Kidney glomerular epithelial cell (primary cell): ENCODE results near the gene MCF2L.
"Not testable (repeated sequence)": the region's sequence is repeated elsewhere in the genome, so short reads cannot be mapped to it uniquely, and the experiment has no call there.

Experiments
- DNase-seq: peaks from one replicate; lab custom pipeline; 2025; lab: John Stamatoyannopoulos, UW

The MCF2L gene

DNA sequence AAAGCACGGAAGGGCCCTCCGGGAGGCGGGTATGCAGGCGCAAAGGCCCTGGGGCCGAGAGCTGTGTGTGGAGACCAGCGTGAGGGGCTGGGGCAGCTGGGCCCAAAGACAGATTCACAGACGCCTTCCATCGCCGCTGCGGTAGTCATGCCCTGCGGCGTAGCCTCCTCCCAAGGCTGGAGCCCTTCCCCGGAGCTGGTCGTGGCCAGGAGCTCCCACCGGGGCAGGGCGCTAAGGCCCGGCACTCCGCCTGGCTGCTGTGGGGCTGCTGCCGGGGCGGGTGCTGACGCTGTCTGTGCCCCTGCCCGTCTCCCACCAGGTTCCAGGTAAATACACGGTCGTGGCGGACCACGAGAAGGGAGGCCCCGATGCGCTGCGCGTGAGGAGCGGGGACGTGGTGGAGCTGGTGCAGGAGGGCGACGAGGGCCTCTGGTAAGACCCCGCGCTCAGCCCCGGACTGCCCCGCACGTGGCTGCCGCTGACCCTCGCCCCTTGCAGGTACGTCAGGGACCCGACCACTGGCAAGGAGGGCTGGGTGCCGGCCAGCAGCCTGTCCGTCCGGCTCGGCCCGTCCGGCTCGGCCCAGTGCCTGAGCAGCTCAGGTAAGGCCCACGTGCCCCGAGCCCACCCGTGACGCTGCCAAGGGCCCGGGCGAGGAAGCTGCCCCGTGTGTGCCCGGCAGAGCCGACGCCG is 127.2 kb downstream of the MCF2L start:
- DNase-seq: no peak

DNA sequence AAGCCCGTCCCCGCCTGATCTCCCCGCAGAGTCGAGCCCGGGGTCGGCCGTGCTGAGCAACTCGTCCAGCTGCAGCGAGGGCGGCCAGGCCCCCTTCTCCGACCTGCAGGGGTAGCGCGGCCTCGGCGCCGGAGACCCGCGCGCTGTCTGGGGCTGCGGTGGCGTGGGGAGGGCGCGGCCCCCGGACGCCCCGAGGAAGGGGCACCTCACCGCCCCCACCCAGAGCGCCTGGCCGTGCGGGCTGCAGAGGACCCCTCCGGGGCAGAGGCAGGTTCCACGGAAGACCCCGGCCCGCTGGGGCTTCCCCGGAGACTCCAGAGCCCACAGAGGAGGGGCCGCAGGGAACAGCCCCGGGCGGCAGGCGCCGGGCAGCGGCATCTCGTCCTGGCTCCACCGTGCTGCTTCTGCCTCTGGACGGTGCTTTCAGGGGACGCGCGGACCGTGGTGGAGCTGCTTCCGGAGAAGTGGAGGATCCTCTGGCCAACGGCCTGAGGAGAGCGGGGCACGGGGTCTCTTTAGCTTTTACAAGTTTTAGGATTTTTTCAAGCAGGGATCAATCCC is 127.8 kb downstream of the MCF2L start:
- no peak for DNase-seq

GRCh38 chr13:113097651-113098050 is 128.6 kb downstream of the MCF2L start:
- no peak for DNase-seq

DNA sequence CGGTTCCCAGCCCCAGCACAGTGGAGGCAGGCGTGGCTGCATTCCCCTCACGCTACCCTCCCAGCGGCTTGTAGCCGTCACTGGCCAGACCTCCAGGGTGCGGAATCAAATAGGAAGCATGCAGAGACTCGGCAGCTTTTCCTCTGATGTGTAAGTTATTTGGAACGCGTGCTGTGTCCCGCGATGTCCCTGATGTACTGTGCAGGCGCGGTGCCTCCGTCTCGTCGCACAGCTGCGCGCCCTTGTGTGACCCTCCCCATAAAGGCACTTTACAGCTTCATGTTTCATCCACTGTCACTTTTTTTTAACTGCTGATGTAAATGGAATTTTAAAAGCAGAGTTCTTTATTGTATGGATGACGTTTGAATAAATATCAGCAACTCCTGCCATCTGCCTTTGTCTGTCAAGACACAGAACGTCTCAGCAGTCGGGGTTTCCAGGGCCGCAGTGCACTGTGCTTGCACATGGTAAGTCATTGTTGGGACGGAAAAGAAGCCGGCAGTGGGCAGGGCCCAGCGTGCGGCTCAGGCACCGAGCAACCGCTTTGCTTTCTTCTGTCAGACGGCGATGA is 129.2 kb downstream of the MCF2L start:
- no peak for DNase-seq

DNA sequence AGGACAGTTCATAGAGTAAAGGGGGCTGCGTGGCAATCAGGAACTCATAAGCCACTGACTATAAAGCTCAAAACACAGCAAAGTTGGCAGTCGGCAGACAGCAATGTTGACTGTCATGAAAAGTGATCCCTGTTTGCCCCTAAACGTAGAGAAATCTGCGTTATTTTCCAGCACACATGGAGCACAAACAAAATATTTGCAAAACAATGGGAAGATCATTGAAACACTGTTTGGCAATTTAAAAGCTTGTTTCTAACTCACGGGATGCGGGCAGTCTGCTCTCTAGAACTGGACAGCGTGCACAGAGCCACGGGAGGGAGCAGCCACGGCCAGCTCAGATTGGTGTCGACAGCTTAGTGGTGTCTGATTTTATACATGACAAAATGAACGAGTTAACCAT is 130.1 kb downstream of the MCF2L start:
- no peak for DNase-seq

GRCh38 chr13:113102302-113102701 is 133.3 kb downstream of the MCF2L start:
- DNase-seq: not testable (repeated sequence)

- no peak for DNase-seq
Observed at GRCh38 chr13:113102727-113103126, 133.7 kb downstream of the MCF2L start.

DNA sequence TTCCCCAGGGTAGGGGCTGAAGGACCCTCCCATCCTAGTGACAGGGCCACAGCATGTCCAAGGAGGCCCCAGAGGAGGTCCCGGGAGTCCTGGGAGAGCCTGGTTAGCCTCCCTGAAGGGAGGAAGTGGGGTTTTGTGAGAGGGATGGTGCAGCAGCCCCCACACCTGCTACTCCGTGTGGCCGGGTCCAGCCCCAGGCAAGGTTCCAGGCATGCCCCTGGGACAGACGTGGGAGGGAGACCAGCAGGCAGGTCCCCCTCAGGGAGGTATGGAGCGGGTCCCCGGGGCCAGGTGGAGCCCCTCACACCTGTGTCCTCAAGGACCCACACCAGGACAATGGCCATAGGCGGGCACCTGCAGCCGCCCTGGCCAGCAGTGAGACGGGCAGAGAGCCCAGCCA is 134.6 kb downstream of the MCF2L start:
- DNase-seq: no peak

GRCh38 chr13:113105032-113105920 is 136.3 kb downstream of the MCF2L start, which contains the start of gene F7:
F7 (plus strand) TSS chr13:113105791; CDS start chr13:113105842, 51 bp downstream.
- no peak for DNase-seq

DNA sequence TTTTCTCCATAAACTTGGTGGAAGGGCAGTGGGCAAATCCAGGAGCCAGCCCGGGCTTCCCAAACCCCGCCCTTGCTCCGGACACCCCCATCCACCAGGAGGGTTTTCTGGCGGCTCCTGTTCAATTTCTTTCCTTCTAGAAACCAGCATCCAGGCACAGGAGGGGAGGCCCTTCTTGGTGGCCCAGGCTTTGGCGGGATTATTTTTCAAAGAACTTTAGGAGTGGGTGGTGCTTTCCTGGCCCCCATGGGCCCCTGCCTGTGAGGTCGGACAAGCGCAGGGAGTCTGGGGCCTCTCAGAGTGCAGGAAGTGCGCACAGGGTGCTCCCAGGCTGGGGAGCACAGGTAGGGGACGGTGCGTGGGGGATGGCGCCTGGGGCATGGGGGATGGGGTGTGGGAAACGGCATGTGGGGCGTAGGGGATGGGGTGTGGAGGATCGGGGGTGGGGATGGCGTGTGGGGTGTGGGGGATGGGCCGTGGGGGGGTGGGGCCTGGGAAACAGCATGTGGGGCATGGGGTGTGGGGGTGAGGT is 137.0 kb downstream of the MCF2L start:
- DNase-seq: no peak

- no peak for DNase-seq
Observed at GRCh38 chr13:113106711-113107351, 137.8 kb downstream of the MCF2L start.

- not testable (repeated sequence) for DNase-seq
Observed at GRCh38 chr13:113108521-113108920, 139.5 kb downstream of the MCF2L start.

DNA sequence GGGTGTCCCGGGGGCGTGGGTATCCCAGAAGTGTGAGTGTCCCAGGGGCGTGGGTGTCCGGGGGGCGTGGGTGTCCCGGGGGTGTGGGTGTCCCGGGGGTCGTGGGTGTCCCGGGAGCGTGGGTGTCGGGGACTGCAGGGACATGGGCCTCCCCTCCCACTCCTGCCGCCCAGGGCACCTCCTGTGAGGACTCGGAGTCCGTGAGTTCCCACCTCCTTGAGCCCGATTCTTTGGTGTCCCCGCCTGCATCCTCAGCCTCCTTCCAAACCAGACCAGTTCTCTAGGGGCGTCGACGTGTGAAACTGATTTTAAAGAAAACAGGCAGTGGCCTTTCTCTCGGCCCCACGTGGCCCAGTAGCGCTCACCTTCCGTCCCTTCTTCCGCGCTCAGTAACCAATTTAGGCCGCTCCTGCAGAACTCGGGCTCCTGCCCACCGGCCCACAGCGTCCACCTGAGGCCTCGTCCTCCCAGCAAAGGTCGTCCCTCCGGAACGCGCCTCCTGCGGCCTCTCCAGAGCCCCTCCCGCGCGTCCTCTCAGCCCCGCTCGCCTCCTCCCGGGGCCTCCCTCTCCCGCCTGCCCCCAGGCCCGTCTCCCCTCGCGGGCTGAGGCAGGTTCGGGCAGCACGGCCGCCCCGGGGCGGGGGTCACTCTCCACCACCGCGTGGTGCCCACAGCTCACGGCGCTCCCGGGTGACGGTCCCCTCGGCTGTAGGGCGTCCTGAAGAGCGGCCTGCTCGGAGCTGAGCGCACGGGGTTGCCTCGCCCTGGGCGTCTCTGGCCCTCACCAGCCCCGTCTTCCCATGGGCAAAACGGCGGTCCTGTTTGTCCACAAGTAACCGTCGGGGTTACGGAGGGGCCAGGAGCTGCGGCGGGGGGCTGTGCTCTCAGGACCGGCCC is 140.4 kb downstream of the MCF2L start:
- no peak for DNase-seq

DNA sequence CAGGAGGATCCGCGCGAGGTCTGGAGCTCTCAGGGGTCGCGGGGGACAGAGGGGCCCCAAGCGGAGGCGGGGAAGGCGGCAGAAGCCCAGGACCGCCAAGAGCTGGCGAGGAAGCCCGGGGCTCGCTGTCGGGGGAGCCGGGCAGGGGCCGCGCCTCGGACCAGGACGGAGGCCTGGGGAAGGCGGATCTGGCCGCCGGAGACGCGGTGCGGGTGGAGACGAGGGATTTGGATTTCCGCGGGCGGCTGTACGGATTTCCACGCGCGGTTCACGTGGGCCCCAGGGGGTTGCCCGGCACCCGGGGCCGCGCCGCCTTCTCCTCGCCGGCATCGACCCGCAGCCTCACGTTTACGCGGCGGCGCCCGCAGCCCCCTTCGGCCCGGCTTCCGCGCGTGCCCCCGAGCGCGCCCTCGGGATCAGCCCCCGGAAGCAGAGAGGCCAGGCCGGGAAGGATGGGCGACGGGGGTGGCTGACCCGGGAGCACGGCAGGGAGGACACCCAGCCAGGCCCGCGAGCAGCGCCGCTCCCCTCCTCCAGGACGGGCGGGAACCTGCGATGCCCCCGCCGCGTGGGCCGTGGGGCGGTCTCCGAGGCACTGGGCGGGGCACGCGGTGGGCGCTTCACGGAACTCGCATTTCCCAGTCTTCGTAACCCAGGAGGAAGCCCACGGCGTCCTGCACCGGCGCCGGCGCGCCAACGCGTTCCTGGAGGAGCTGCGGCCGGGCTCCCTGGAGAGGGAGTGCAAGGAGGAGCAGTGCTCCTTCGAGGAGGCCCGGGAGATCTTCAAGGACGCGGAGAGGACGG is 141.2 kb downstream of the MCF2L start:
- no peak for DNase-seq

DNA sequence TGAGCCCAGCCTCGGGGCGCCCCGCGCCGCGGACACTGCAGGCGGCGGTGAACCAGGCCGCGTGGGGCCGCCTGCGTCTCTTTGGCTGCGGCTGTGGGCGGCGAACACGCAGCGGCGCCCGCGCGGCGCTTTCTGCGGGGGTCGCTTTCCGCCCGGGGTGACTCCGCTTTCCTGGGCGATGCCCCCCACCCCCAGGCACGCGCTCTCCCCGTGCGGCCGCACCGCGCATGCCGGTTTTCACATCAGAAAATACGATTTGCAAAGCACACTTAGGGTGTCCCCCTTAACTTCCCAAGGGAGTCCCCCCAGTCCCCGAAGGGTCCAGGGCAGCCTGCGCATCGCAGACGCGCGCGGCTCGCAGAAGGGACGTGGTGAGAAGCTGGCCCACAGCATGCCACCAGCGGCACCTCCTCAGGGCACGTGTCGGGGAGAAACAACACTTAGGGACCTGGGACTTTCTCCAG is 141.9 kb downstream of the MCF2L start:
- DNase-seq: no peak

GRCh38 chr13:113111821-113112220 is 142.8 kb downstream of the MCF2L start:
- not testable (repeated sequence) for DNase-seq

DNA sequence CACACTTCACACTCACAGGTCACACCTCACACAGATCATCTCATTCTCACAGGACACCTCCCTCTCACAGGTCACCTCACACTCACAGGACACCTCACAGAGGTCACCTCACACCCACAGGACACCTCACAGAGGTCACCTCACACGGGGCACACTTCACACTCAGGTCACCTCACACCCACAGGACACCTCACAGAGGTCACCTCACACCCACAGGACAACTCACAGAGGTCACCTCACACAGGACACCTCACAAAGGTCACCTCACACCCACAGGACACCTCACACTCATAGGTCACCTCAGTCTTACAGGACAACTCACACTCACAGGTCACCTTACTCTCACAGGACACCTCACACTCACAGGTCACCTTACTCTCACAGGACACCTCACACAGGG is 143.5 kb downstream of the MCF2L start:
- DNase-seq: not testable (repeated sequence)

DNA sequence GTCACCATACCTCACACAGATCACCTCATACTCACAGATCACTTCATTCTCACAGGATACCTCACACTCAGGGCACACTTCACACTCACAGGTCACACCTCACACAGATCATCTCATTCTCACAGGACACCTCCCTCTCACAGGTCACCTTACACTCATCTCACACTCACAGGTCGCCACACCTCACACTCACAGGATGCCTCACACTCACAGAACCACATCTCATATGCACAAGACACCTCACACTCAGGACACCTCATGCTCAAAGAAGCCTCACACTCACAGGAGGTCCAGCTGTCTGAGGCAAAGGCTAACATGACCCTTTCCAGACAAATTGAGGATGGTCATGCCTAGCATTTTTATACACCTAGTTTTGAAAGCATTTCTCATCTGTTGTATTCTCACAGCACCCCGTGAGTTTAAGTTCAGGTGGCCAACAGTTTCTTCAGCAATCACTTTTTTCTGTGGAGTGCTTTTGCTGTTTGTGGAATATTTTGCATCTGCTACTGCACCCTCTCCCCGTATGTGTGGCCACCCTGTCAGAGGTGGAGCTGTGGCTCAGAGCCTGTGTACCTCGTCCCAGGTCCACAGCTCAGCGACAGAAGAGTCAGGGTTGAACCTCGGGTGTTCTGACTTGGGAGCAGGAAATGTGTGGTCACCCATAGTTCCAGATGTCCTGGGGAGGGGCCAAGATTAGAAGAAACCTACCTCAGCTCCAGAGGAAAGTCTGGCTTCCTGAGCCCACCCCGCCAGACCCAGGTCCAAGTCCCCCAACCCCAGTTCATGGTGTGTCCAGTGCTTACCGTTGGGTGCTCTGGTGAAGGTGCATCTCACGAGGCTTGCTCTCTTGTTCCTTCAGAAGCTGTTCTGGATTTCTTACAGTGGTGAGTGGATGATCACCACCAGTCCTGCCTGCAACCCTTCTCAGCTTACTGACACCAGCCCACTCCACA is 144.2 kb downstream of the MCF2L start:
- DNase-seq: no peak

DNA sequence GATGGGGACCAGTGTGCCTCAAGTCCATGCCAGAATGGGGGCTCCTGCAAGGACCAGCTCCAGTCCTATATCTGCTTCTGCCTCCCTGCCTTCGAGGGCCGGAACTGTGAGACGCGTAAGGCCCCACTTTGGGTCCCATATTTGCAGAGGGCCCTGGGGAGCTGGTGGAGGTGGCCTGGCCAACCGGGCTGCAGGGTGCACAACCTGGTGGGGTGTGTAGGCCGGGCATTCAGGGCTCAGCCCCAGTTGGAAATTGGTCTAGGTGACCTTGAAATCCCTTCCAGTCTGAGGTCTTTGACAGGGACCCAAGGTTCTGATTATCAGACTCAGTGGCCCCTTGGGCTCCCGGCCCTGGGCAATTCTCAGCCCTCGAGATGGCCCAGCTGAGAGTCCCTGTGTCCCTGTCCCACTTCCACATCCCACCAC is 144.8 kb downstream of the MCF2L start:
- no peak for DNase-seq
